NT2/D1 (cell line): ENCODE results near the gene TTC9C.

Experiments used
- SUZ12 ChIP-seq: IDR thresholded peaks from 2 replicates; pipeline ENCODE4 v1.6.1; 2011; ENCODE audit not compliant: insufficient read length, insufficient read depth; ENCODE audit errors: extremely low read depth
- YY1 ChIP-seq: IDR thresholded peaks from 2 replicates; pipeline ENCODE4 v1.6.1; 2011; ENCODE audit not compliant: insufficient read length, insufficient read depth

GRCh38 chr11:62721994-62722393 lies 6.3 kb upstream of the TTC9C start:
- TF ChIP-seq SUZ12 (no peak), YY1 (no peak)
